ENCODE results near the gene ZNF597.

The ZNF597 gene, protein sequence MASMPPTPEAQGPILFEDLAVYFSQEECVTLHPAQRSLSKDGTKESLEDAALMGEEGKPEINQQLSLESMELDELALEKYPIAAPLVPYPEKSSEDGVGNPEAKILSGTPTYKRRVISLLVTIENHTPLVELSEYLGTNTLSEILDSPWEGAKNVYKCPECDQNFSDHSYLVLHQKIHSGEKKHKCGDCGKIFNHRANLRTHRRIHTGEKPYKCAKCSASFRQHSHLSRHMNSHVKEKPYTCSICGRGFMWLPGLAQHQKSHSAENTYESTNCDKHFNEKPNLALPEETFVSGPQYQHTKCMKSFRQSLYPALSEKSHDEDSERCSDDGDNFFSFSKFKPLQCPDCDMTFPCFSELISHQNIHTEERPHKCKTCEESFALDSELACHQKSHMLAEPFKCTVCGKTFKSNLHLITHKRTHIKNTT

DNA sequence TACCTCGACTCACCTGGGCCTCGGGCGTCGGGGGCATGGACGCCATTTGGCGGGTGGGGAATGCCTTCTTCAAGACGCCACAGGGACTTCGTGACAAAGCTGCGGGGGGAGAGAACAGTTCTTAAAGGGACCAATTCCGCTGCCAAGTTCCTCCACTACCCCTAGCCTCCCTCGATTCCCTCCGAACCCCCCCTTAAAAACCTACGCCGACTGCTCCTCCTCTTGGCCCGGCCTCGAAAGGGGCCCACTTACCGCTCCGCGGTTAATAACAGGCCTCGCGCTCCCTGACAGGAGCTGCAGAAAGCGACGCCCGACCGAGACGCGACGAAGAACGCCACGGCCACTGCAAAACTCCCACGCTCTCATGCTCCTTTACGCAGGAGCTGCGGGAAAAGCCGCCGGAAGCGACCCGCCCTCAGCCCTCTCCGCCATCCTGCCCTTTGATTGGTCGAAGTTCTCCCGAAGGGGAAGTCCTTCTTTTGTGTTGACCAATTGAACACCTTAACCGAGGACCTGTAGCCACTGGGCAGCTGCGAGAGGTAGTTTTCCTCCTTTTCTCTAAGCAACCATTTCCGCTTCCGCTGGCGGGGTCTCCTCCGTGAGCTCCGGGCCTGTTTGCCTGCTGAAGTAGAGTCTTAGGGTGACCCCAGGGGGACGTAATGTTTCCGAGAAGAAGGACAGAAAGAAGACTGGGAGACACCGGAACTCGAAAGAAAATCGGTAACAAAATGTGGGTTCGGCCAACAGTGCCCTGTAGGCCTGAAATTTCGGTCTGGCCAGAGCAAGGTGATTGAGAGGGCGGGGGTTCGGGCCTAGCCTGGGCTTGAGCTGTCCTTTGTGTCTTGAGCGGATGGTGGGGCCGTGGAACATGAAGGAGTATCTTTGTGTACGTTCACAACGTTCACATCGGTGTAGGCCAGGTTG lies at the start of gene ZNF597, which contains the start of gene NAA60:
Gene ZNF597 (minus strand): TSS at position 397 of the 924 bp plus-strand sequence. CDS start 351 bp downstream, at position 46.
Gene NAA60 (plus strand): TSS at position 573 of the 924 bp plus-strand sequence. CDS start 32,548 bp downstream, outside the sequence.
- DNase-seq (ENCODE audit: low read depth), result peak; percentile 85

- DNase-seq (ENCODE audit: low read depth), result no peak
Measured at GRCh38 chr16:3492356-3492755, 49.1 kb upstream of the ZNF597 start.

DNA sequence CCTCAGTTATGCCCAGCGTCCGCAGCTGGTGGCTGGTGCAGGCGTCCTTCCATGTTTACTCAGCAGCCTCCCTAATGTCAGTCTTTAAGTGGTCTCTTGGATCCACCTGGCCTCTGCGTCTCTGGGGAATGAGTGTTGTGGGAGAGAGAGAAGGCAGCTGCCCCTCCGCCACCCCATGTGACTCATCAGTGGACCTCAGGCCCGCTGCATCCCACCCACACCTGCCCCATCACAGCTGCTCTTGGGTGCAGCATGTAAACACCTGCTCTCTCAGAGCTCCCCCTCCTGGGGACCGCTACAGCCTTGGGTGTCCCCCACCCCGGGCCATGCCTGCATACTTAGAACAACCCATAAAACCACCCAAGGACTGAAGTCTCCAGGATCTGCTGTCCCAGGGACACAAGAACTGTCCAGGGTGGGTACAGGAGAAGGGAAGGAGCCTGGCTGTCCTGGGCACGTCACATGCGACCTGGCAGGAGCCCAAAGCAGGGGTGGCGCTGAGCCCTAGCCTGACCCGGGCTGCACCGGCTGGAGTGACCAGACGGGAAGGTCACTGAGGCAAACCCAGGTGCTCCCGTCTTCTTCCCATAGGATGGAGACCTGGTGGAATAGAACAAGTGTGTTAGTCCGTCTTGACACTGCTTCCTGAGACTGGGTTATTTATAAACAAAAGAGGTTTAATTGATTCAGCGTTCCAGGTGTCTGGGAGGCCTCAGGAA lies 47.8 kb upstream of the ZNF597 start:
- DNase-seq (ENCODE audit: low read depth), result no peak

DNA sequence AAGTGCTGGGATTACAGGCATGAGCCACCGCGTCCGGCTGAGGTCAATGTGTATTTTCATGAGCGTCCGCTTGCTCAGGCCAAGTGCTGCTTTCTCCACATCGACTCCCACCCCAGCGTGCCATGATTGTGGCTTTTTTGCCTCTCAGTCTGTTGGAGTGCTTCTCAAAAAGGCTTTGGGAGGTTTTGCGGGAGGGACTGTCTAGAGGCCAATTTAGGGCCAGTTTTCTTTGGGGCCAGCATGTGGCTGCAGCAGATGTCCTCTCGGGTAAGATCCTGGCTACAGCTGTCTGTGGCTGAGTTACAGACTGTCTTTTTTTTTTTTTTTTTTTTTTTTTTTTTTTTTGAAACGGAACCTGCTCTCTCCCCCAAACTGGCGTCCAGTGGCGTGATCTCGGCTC lies 45.5 kb upstream of the ZNF597 start:
- DNase-seq (ENCODE audit: low read depth), result no peak

- DNase-seq (ENCODE audit: low read depth), result no peak
Measured at GRCh38 chr16:3487521-3488410, 44.5 kb upstream of the ZNF597 start.

GRCh38 chr16:3486506-3487215 lies 43.4 kb upstream of the ZNF597 start:
- no peak for DNase-seq (ENCODE audit: low read depth)

GRCh38 chr16:3485821-3486505 lies 42.7 kb upstream of the ZNF597 start:
- DNase-seq (ENCODE audit: low read depth), result no peak

- no peak for DNase-seq (ENCODE audit: low read depth)
Measured at GRCh38 chr16:3485097-3485745, 41.9 kb upstream of the ZNF597 start.

DNA sequence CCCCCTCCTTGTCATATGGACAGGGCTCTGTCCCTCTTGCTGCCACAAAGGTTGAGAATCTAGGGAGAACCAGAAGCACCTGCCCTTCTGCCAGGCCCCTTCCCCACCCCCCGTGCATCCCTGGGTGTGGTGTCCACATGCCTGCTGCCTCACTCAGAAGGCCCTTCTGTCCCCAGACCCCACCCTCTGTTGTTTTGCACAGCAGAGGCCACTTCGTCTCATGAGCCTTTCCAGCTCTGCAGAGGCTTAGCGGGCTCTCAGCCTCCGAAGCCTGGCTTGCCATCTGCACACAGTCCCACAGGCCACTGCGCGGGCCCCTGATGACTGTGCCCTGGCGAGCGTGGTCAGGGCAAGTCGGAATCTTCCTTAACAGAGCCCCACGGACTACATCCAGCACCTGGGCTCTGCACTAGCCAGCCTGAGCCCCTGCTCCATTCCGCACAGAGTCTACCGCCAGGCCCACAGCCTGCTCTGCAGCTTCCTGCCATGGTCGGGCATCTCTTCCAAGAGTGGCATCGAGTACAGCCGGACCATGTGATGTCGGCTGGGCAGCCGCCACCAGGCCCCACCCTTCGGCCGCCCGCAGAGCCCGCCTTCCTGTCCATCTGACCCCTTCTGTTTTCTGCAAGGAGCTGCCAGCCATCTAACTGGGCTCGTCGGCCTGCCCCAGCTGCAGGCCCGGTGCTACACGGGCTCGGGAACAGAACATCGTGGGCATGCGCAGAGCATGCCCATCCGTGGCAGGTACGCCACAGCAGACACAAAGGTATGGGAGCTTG lies 41.2 kb upstream of the ZNF597 start:
- no peak for DNase-seq (ENCODE audit: low read depth)

- DNase-seq (ENCODE audit: low read depth), result no peak
Measured at GRCh38 chr16:3482659-3483241, 39.4 kb upstream of the ZNF597 start.

GRCh38 chr16:3481696-3482658 lies 38.7 kb upstream of the ZNF597 start:
- no peak for DNase-seq (ENCODE audit: low read depth)

DNA sequence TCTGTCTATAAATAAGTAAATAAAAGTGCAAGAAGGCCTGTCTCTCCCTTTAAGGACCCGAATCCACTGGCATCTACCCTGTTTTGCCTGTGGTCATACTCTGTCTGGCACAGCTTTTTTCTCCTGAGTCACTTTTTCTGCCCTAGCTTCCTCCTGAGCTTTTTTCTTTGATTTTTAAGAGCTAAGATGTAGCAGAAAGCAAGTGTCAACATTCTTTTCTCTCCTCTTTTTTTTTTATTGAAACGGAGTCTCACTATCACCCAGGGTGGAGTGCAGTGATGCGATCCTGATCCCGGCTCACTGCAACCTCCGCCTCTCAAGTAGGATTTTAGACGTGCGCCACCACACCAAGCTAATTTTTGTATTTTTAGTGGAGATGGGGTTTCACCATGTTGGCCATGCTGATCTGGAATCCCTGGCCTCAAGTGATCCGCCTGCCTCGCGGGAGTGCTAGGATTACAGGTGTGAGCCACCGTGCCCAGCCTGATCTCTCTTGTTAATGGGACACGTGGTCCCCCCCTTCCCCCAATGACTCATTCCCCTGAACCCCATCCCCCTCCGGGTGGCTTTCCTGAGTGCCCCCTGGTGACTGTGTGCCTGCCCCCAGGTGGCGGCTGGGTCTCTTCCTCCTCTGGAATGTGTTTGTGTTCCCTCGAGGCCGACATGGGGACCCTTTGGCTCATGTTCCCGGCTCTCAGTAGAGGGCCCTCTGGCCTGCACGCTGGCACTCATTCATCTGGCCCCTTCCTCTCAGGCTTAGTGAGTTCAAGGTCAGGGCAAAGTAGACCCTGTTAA lies 37.8 kb upstream of the ZNF597 start:
- DNase-seq (ENCODE audit: low read depth), result no peak

DNA sequence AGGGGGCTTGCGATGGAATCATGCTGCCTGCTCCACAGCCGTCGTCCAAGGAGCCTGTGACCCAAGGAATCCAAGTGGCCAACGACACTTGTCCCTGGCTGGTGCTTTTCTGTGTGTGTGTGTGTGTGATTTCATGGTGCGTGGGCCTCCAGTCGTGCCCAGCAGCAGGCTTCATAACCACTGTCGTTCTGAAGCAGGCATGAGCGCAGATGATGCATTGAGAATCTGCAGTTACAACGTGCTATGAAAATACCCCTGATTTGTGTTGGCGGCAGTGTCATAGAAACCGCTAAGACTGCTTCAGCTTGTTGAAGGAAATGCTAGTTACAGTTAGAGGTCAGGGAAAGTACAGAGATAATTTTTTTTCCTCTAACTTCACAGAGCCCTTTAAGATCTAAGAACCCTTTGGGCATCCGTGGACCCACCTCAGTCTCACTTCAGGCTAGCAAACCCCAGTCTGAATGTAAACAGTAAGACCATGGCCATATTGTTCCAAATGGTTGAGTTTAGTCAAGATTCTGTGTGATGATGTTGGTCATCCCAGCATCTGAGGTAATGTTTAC lies 36.4 kb upstream of the ZNF597 start:
- DNase-seq (ENCODE audit: low read depth), result no peak

DNA sequence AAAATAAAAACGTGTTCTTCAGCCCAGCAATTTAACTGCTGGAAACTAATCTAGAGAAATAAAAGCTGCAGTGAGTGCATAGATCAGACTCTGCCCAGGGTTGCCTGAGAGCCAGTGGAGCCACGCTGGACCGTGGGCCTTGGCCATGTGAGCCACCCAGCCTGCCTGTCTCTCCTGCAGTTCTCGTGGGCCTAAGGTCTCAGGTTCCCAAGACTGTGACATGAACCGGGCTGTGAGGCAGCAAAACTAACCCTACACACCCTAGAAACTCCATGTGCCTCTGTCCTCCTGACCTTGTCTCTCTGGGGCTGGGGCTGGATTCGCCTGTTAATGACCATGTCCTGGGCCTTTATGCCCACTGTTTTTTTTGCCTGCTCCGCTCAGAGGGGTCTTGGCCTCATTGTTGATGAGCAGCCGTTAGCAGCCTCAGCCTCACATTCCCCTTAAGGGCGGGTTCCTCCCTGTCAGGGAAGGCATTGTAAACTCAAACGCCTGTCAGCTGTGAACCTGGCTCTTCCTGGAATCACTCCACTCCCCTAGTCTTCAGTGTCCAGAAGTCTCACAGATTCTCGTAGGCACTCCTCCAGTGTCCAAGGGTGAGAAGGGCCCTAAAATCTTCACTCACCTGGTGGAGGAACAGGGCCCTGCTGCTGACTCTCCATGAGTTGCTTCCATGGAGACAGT lies 35.1 kb upstream of the ZNF597 start:
- DNase-seq (ENCODE audit: low read depth), result no peak

DNA sequence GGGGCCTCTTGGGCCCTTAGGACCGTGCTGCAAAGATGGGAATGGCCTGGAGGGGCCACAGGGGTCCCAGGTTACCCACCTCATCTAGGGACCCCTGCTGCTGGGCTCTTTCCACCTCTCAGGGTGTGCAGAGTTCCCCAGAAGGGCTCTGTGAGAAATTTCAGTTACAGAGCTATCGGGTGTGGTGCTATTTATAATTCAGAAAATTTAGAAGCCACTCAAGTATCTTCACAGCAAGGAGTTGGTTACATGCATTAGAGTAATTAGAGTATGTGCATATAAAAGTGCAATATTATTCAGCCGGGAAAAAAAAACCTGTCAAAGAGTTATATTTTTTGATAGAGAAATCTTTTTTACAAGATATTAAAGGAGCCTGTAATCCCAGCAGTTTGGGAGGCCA lies 33.1 kb upstream of the ZNF597 start:
- no peak for DNase-seq (ENCODE audit: low read depth)
